Activated naive CD4-positive, alpha-beta T cell treated with anti-CD3 and anti-CD28 coated beads for 36 hours (primary cell): ENCODE data around the gene CGREF1. TPM values are rescaled to one million over a fixed set of nuclear protein-coding genes. Genes with fewer than 3 reads are reported as not detected.

Experiments used
- total RNA-seq, 2 experiments: library from RNA; stranded (reverse); gene quantifications; one replicate each; pipeline ENCODE4 v1.2.3, GENCODE V29; 2021

CGREF1 gene
- total RNA-seq, 2 experiments from 2014 or later: 5.8 to 6.6 TPM

Other genes with a start within 250 kb of the CGREF1 start
- 1 to 10 TPM; 2.9 to 3.8 TPM for gene MAPRE3, start 148.5 kb downstream of the CGREF1 start, total RNA-seq
- 10 to 100 TPM; 38.3 to 41.3 TPM for gene TMEM214, start 86.2 kb downstream of the CGREF1 start, total RNA-seq
- gene AGBL5, start 67.5 kb downstream of the CGREF1 start, total RNA-seq: 10 to 100 TPM; 19.1 to 19.7 TPM
- 100 to 1,000 TPM; 257 to 282 TPM for gene OST4, start 47.5 kb downstream of the CGREF1 start, total RNA-seq
- under 1 TPM; 0.15 to 0.29 TPM for gene EMILIN1, start 40.5 kb downstream of the CGREF1 start, total RNA-seq
- 10 to 100 TPM in 1 of 2 experiments, 1 to 10 TPM in 1; 9.5 to 10.2 TPM for gene KHK, start 32.4 kb downstream of the CGREF1 start, total RNA-seq
- gene ABHD1, start 4.7 kb upstream of the CGREF1 start, total RNA-seq: under 1 TPM; 0.17 to 0.19 TPM
- gene PREB, start 15.5 kb upstream of the CGREF1 start, total RNA-seq: 10 to 100 TPM; 45.2 to 49.5 TPM
- not detected for gene PRR30, start 20.3 kb upstream of the CGREF1 start, total RNA-seq
- not detected for gene TCF23, start 29.9 kb upstream of the CGREF1 start, total RNA-seq
- gene ATRAID, start 92.9 kb upstream of the CGREF1 start, total RNA-seq: 10 to 100 TPM; 80.5 to 80.8 TPM
- gene SLC5A6, start 93.1 kb upstream of the CGREF1 start, total RNA-seq: 10 to 100 TPM; 22.6 to 24.8 TPM
- gene CAD, start 98.2 kb upstream of the CGREF1 start, total RNA-seq: 100 to 1,000 TPM; 109 to 112 TPM
- under 1 TPM; 0.55 to 0.67 TPM for gene SLC30A3, start 143.9 kb upstream of the CGREF1 start, total RNA-seq
- not detected for gene DNAJC5G, start 156.3 kb upstream of the CGREF1 start, total RNA-seq
- not detected for gene TRIM54, start 163.3 kb upstream of the CGREF1 start, total RNA-seq
- under 1 TPM; 0.45 to 0.89 TPM for gene UCN, start 189.3 kb upstream of the CGREF1 start, total RNA-seq
- 10 to 100 TPM; 80.2 to 82.3 TPM for gene MPV17, start 204.0 kb upstream of the CGREF1 start, total RNA-seq
- gene GTF3C2, start 237.6 kb upstream of the CGREF1 start, total RNA-seq: 10 to 100 TPM; 62.9 to 72.3 TPM